Esophagus muscularis mucosa (tissue), 4 donors: ENCODE data around the gene PCDHB16.

ENCODE experiments used
- CTCF ChIP-seq, 3 experiments: fragments of 200-600 bp in 2 of 3; fragments of 450-650 bp in 1 of 3; sonication (generic) in 2 of 3; IDR thresholded peaks; one replicate each; pipeline ENCODE4 v1.5.1; 2017 to 2019; ENCODE audit warnings: antibody characterized with exemption in 3 of 3, mild to moderate bottlenecking in 2 of 3, moderate library complexity in 1 of 3
- EP300 ChIP-seq: sonication (generic); formaldehyde crosslinking; IDR thresholded peaks from one replicate; pipeline ENCODE4 v1.6.1; 2017; ENCODE audit warnings: antibody characterized with exemption
- POLR2A ChIP-seq: fragments of 450-650 bp; IDR thresholded peaks from one replicate; pipeline ENCODE4 v1.6.1; 2017; ENCODE audit warnings: antibody characterized with exemption, moderate library complexity, mild to moderate bottlenecking, low read depth
- POLR2AphosphoS5 ChIP-seq, 2 donors: sonication (generic); formaldehyde crosslinking; IDR thresholded peaks; one replicate each; pipeline ENCODE4 v1.6.1; 2017; ENCODE audit warnings: antibody characterized with exemption in 2 of 2

GRCh38 chr5:141182248-141182647 lies at the start of gene PCDHB16:
- TF ChIP-seq CTCF (IDR thresholded peaks at IDR 0.05) (peak; percentile 36 to 42 (median 37)), POLR2AphosphoS5 (IDR thresholded peaks at IDR 0.05) (peak in 1 of 2 donors; percentile 8), POLR2A (no peak), EP300 (no peak)
